22Rv1 (cell line): ENCODE data around the gene PFKFB4.

ENCODE experiments used
- H3K27ac ChIP-seq: fragments of 450-650 bp; 2 replicates; pipeline ENCODE4 v1.5.1; 2017
- ZFX ChIP-seq: fragments of 450-650 bp; IDR thresholded peaks from 2 replicates; pipeline ENCODE4 v1.6.1; 2017; ENCODE audit warnings: antibody characterized with exemption, borderline replicate concordance
- TF ChIP-seq, protein P1 (sequence below): fragments of 450-650 bp; IDR thresholded peaks from 2 replicates; pipeline ENCODE4 v1.5.1; 2017; ENCODE audit warnings: mild to moderate bottlenecking

PFKFB4 gene

DNA sequence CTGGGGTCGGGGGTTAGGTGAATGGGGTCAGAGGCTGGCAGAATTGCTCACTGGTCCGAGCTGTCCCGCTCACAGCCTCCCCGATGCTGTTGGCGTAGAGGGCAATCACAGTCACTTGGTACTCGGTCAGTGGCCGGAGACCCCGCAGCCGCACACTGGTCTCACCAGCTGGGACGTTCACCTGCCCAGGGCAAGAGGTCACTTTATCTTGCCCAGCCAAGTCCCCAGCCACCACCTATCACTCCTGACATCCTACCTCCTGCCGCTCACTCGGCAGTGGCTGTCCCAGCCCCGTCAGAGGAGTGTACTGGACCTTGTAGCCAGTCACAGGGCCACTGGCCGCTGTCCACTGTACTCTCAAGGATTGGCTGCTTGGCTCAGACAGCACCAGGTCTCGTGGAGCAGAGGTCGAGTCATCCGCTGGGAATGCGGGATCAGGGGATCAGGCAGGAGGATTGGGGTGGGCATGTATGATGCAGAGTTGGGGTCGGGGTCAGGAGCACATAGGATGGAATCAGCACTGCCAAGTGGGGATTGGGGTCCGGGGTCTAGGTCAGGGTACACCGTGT, 36.0 kb upstream of the PFKFB4 start:
- no peak overlapping the region for H3K27ac ChIP-seq
- TF ChIP-seq, protein P1, sequence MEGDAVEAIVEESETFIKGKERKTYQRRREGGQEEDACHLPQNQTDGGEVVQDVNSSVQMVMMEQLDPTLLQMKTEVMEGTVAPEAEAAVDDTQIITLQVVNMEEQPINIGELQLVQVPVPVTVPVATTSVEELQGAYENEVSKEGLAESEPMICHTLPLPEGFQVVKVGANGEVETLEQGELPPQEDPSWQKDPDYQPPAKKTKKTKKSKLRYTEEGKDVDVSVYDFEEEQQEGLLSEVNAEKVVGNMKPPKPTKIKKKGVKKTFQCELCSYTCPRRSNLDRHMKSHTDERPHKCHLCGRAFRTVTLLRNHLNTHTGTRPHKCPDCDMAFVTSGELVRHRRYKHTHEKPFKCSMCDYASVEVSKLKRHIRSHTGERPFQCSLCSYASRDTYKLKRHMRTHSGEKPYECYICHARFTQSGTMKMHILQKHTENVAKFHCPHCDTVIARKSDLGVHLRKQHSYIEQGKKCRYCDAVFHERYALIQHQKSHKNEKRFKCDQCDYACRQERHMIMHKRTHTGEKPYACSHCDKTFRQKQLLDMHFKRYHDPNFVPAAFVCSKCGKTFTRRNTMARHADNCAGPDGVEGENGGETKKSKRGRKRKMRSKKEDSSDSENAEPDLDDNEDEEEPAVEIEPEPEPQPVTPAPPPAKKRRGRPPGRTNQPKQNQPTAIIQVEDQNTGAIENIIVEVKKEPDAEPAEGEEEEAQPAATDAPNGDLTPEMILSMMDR, result no peak
- no peak for TF ChIP-seq ZFX

GRCh38 chr3:48591886-48592518, 35.4 kb upstream of the PFKFB4 start:
- TF ChIP-seq, protein P1, result no peak
- no peak for TF ChIP-seq ZFX
- no peak overlapping the region for H3K27ac ChIP-seq

DNA sequence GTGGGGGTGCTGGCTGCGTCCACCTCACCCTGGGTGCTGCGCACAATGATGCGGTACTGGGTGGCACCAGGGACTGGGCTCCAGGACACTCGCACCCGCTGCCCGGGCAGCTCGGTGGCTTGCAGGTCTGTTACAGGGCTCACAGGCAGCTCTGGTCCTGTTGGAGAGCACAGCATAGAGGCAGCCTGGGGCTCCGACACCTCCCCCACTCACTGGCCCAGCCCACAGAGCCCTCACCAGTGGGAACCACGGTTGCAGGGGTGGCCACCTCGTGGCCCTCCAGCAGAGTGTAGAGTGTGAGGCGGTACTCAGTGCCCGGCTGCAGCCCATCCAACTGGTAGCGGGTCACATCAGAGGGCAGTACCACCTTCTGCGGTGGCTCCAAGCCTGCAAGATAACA, 34.8 kb upstream of the PFKFB4 start:
- TF ChIP-seq, protein P1, result no peak
- no peak for TF ChIP-seq ZFX
- no peak overlapping the region for H3K27ac ChIP-seq

GRCh38 chr3:48588230-48588629, 31.6 kb upstream of the PFKFB4 start:
- H3K27ac ChIP-seq, result no peak overlapping the region
- TF ChIP-seq, protein P1, result no peak
- TF ChIP-seq ZFX, result no peak

DNA sequence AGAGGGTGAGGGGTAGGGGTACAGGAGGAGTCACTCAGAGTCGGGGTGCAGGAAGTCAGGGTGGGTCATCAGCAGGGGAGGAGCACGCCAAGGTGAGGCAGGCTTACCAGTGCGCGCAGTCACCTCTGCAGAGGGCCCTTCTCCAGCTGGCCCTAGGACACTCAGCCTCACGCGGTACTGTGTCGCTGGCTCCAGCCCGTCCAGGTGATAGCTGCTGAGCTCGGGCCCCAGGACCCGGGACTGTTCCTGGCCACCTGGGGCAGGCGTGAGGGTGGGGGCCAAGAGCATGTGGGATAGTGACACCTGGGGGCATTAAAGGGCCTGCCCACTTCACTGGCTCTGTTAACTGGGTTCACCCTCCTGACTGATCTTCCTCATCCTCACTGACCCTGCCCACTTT, 31.1 kb upstream of the PFKFB4 start:
- no peak for TF ChIP-seq ZFX
- TF ChIP-seq, protein P1, result no peak

GRCh38 chr3:48585411-48585810, 28.8 kb upstream of the PFKFB4 start:
- no peak overlapping the region for H3K27ac ChIP-seq
- TF ChIP-seq, protein P1, result no peak
- TF ChIP-seq ZFX, result no peak

More for the DNA sequence above, 31.1 kb upstream of the PFKFB4 start:
- H3K27ac ChIP-seq, result no peak overlapping the region

GRCh38 chr3:48584836-48585235, 28.2 kb upstream of the PFKFB4 start:
- TF ChIP-seq, protein P1, result no peak
- TF ChIP-seq ZFX, result no peak
- H3K27ac ChIP-seq, result no peak overlapping the region
